Neuronal stem cell (in vitro differentiated cells): Measurements from ENCODE around the gene XYLT2. TPM values are rescaled to one million over a fixed set of nuclear protein-coding genes. Genes with fewer than 3 reads are reported as not detected.

Source experiments
- DNase-seq: peaks from one replicate; pipeline ENCODE4 v3.0.0-alpha.2; 2013; ENCODE audit warnings: low spot score
- H2AFZ ChIP-seq: one replicate; pipeline ENCODE4 v1.6.1; 2013; ENCODE audit warnings: mild to moderate bottlenecking, low read length, inconsistent platforms
- H2AK5ac ChIP-seq: 2 replicates; pipeline ENCODE4 v1.6.1; 2013; ENCODE audit warnings: low read depth, mild to moderate bottlenecking, inconsistent platforms, low read length, moderate library complexity, mixed read lengths
- H2BK120ac ChIP-seq: 2 replicates; pipeline ENCODE4 v1.6.1; 2013; ENCODE audit warnings: low read depth, mild to moderate bottlenecking, inconsistent platforms, low read length, moderate library complexity, mixed read lengths
- H2BK12ac ChIP-seq: one replicate; pipeline ENCODE4 v1.6.1; 2013; ENCODE audit warnings: low read length, inconsistent platforms
- H2BK15ac ChIP-seq: 2 replicates; pipeline ENCODE4 v1.6.1; 2013; ENCODE audit warnings: mild to moderate bottlenecking, low read length, inconsistent platforms, mixed read lengths
- H2BK5ac ChIP-seq: one replicate; pipeline ENCODE4 v1.6.1; 2013; ENCODE audit warnings: inconsistent platforms, mild to moderate bottlenecking, low read length, moderate library complexity
- H3K14ac ChIP-seq: one replicate; pipeline ENCODE4 v1.6.1; 2013; ENCODE audit warnings: low read length, inconsistent platforms
- H3K18ac ChIP-seq: 2 replicates; pipeline ENCODE4 v1.6.1; 2013; ENCODE audit warnings: low read length, inconsistent platforms
- H3K23ac ChIP-seq: 2 replicates; pipeline ENCODE4 v1.6.1; 2013; ENCODE audit warnings: low read depth, mild to moderate bottlenecking, mixed read lengths, low read length, inconsistent platforms; ENCODE audit not compliant: poor library complexity
- H3K27ac ChIP-seq: replicated peaks from 3 replicates; pipeline ENCODE4 v1.5.1; 2013; ENCODE audit warnings: low read length, inconsistent platforms
- H3K27me3 ChIP-seq, 3 experiments: 2 replicates each; pipeline ENCODE4 v1.6.1; 2013; ENCODE audit warnings: low read length in 3 of 3, mild to moderate bottlenecking in 2 of 3, inconsistent platforms in 1 of 3, low read depth in 1 of 3, mixed read lengths in 1 of 3, moderate library complexity in 1 of 3; ENCODE audit not compliant: control insufficient read depth in 3 of 3, insufficient read depth in 3 of 3
- H3K36me3 ChIP-seq, 2 donors: replicated peaks in 1 of 2; 2 replicates each; pipeline ENCODE4 v1.6.1; 2013; ENCODE audit warnings: low read length in 2 of 2; ENCODE audit not compliant: control insufficient read depth in 2 of 2, insufficient read depth in 2 of 2
- H3K4ac ChIP-seq: 2 replicates; pipeline ENCODE4 v1.6.1; 2013; ENCODE audit warnings: inconsistent platforms, mild to moderate bottlenecking, low read length, moderate library complexity
- H3K4me1 ChIP-seq, 2 donors: 1 replicate in 1 of 2; 2 replicates in 1 of 2; pipeline ENCODE4 v1.6.1; 2013; ENCODE audit warnings: low read length in 2 of 2, low read depth in 1 of 2; ENCODE audit not compliant: control insufficient read depth in 2 of 2, insufficient read depth in 1 of 2
- H3K4me2 ChIP-seq: one replicate; pipeline ENCODE4 v1.6.1; 2013; ENCODE audit warnings: mild to moderate bottlenecking, low read length, inconsistent platforms; ENCODE audit not compliant: insufficient read depth, poor library complexity, severe bottlenecking
- H3K4me3 ChIP-seq, 2 donors: 2 replicates each; pipeline ENCODE4 v1.5.1; 2013; ENCODE audit warnings: low read length in 2 of 2, mild to moderate bottlenecking in 2 of 2, inconsistent platforms in 1 of 2, moderate library complexity in 1 of 2
- H3K79me1 ChIP-seq: one replicate; pipeline ENCODE4 v1.6.1; 2013; ENCODE audit warnings: low read depth, mild to moderate bottlenecking, inconsistent platforms, low read length, moderate library complexity
- H3K9ac ChIP-seq: one replicate; pipeline ENCODE4 v1.6.1; 2013; ENCODE audit warnings: mild to moderate bottlenecking, low read depth, low read length, inconsistent platforms; ENCODE audit not compliant: poor library complexity
- H3K9me3 ChIP-seq, 2 donors: replicated peaks in 1 of 2; 2 replicates each; pipeline versions ENCODE3 to v1.6.1; 2013; ENCODE audit warnings: low read length in 2 of 2, mild to moderate bottlenecking in 2 of 2, inconsistent platforms in 1 of 2, low read depth in 1 of 2, mixed read lengths in 1 of 2, moderate library complexity in 1 of 2; ENCODE audit not compliant: control insufficient read depth in 2 of 2, insufficient read depth in 1 of 2
- H4K8ac ChIP-seq: one replicate; pipeline ENCODE4 v1.6.1; 2013; ENCODE audit warnings: low read depth, mild to moderate bottlenecking, inconsistent platforms, low read length, moderate library complexity
- H4K91ac ChIP-seq: one replicate; pipeline ENCODE4 v1.6.1; 2013; ENCODE audit warnings: low read length, low read depth, mild to moderate bottlenecking, inconsistent platforms; ENCODE audit not compliant: poor library complexity
- WGBS, 2 donors: extraction: QIAGEN DNeasy Blood & Tissue Kit; methylation state at CpG; one replicate each; pipeline ENCODE4 v1.1.7; 2013; ENCODE audit warnings: missing lambda C conversion rate in 2 of 2, mixed read lengths in 1 of 2; ENCODE audit not compliant: insufficient read length in 2 of 2, insufficient replicate concordance in 1 of 2; ENCODE audit errors: extremely low coverage in 2 of 2; 5-methylcytosine and 5-hydroxymethylcytosine counted together
- small RNA-seq: library from polyadenylated mRNA; stranded (forward); fragments of <200 nt; extraction: miRNeasy Mini kit (QIAGEN cat#:217004); gene quantifications from one replicate; pipeline ENCODE3, GENCODE V24; 2013; ENCODE audit not compliant: insufficient read depth

Gene XYLT2

DNA sequence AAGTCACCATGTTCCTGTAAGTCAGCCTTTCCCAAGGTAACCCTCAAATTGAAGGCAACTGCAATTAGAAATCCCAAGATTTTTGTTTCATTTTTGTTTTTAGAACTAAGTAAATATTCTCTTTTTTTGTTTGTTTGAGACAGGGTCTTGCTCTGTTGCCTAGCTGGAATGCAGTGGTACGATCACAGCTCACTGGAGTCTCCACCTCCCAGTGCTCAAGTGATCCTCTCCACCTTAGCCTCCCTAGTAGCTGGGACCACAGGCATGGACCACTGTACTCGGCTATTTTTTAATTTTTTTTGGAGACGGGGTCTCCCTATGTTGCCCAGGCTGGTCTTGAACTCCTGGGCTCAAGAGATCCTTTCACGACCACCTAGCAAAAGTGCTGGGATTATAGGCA, 62.0 kb downstream of the XYLT2 start:
- no peak overlapping the region for H4K8ac ChIP-seq
- no peak overlapping the region for H2BK5ac ChIP-seq
- H2BK15ac ChIP-seq = no peak overlapping the region
- no peaks in the 10 kb centered on the region for H3K36me3 ChIP-seq
- no peak overlapping the region for H2AFZ ChIP-seq
- no peaks in the 10 kb centered on the region for H3K4me1 ChIP-seq
- peaks cover 0 to 5% of the 10 kb centered on the region in 2 donors for H3K9me3 ChIP-seq
- H3K27ac ChIP-seq = no peak overlapping the region
- no peak overlapping the region for H2BK120ac ChIP-seq
- H3K4me3 ChIP-seq = no peak overlapping the region
- no peak for DNase-seq
- H3K9ac ChIP-seq = no peak overlapping the region
- H2BK12ac ChIP-seq = no peak overlapping the region
- no peak overlapping the region for H3K23ac ChIP-seq
- no CpG with 5 or more reads among the region's 4 CpGs for WGBS, 2 donors
- no peaks in the 10 kb centered on the region for H3K79me1 ChIP-seq
- no peak overlapping the region for H3K18ac ChIP-seq
- H2AK5ac ChIP-seq = no peak overlapping the region
- no peak overlapping the region for H4K91ac ChIP-seq
- H3K27me3 ChIP-seq = peaks cover 0 to 36% (median 0%) of the 10 kb centered on the region in 3 experiments
- no peak overlapping the region for H3K4me2 ChIP-seq
- H3K14ac ChIP-seq = no peak overlapping the region
- no peak overlapping the region for H3K4ac ChIP-seq

Small RNA genes lying within 50 kb of the gene (small RNA-seq; reads per million reads assigned to genes)
- not detected for gene RF00019
